ENCODE results near the gene LUZP1.

DNA sequence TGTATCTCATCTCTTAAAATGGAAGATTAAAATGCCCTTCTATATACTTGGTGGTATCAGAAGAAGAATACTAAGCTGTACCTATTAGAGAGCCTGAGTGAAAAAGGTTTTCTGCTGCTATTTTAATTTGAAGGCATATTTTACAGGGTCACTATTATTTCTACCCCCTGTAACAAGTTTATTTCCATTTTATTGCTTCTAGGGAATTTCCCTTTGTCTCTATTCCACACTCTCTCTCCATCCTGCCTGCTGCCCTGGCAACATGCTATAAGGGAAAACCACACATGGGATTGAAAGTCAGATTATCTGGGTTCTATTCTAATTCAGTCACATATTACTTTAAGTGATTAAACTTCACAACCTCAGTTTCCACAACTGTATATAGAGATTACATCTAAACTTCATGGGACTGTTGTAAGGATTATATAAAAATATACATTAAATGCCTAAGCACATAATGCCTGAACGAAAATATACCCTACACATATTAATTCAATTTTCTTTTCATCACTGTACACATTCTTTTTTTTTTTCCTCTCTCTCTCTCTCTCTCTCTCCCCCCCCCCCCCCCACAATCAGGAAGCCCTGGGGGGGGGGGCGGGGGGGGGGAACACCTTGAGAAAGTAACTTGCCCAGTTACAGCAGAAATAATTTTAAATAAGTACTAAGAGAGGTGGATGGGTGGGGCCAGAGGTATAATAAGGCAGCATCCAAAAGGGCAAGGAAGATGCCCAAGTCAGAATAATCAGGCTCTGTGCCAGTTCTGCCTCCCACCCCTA is 51.5 kb downstream of the LUZP1 start:
- no peak for TF ChIP-seq POLR2A (IDR thresholded peaks at IDR 0.05)
- TF ChIP-seq, protein P1, sequence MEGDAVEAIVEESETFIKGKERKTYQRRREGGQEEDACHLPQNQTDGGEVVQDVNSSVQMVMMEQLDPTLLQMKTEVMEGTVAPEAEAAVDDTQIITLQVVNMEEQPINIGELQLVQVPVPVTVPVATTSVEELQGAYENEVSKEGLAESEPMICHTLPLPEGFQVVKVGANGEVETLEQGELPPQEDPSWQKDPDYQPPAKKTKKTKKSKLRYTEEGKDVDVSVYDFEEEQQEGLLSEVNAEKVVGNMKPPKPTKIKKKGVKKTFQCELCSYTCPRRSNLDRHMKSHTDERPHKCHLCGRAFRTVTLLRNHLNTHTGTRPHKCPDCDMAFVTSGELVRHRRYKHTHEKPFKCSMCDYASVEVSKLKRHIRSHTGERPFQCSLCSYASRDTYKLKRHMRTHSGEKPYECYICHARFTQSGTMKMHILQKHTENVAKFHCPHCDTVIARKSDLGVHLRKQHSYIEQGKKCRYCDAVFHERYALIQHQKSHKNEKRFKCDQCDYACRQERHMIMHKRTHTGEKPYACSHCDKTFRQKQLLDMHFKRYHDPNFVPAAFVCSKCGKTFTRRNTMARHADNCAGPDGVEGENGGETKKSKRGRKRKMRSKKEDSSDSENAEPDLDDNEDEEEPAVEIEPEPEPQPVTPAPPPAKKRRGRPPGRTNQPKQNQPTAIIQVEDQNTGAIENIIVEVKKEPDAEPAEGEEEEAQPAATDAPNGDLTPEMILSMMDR (IDR thresholded peaks at IDR 0.05) = no peak
- TF ChIP-seq EP300 (IDR thresholded peaks at IDR 0.05) = no peak

All from ovary (tissue), 3 donors.